Neural cell (in vitro differentiated cells): ENCODE results near the gene CDT1. TPM values are rescaled to one million over a fixed set of nuclear protein-coding genes. Genes with fewer than 3 reads are reported as not detected.

ENCODE experiments used
- H2AFZ ChIP-seq: fragments of 200-600, 300-800 bp; sonication (generic), shearing (Covaris generic); 2 replicates; pipeline ENCODE4 v1.6.0; 2014; ENCODE audit warnings: low read depth, mild to moderate bottlenecking, antibody characterized with exemption, low read length, moderate library complexity
- H3F3A ChIP-seq: fragments of 200-600 bp; shearing (Covaris generic); 2 replicates; pipeline ENCODE4 v1.6.1; 2016; ENCODE audit warnings: mild to moderate bottlenecking, moderate library complexity, mixed read lengths, antibody characterized with exemption, low read length; ENCODE audit not compliant: insufficient read depth, poor library complexity, severe bottlenecking
- H3K27ac ChIP-seq: fragments of 200-600, 300-800 bp; sonication (generic), shearing (Covaris generic); 2 replicates; pipeline ENCODE4 v1.5.1; 2014; ENCODE audit warnings: mild to moderate bottlenecking, low read length, moderate library complexity
- H3K27me3 ChIP-seq: fragments of 300-800, 200-600 bp; sonication (generic), shearing (Covaris generic); 2 replicates; pipeline ENCODE4 v1.6.0; 2014; ENCODE audit warnings: mild to moderate bottlenecking, low read depth, low read length, moderate library complexity; ENCODE audit not compliant: insufficient read depth
- H3K36me3 ChIP-seq: fragments of 300-800, 200-600 bp; sonication (generic), shearing (Covaris generic); 2 replicates; pipeline ENCODE4 v1.5.1; 2014; ENCODE audit warnings: mild to moderate bottlenecking, antibody characterized with exemption, low read length, moderate library complexity; ENCODE audit not compliant: insufficient read depth
- H3K4me2 ChIP-seq: fragments of 300-800, 200-600 bp; sonication (generic), shearing (Covaris generic); 2 replicates; pipeline ENCODE4 v1.6.0; 2014; ENCODE audit warnings: mild to moderate bottlenecking, low read length
- H3K4me3 ChIP-seq: fragments of 300-800, 200-600 bp; sonication (generic), shearing (Covaris generic); 2 replicates; pipeline ENCODE4 v1.5.1; 2014; ENCODE audit warnings: mild to moderate bottlenecking, low read length, moderate library complexity
- H3K79me2 ChIP-seq: fragments of 200-600 bp; shearing (Covaris generic); replicated peaks from 2 replicates; pipeline ENCODE4 v1.6.0; 2014; ENCODE audit warnings: mild to moderate bottlenecking, low read length, moderate library complexity; ENCODE audit not compliant: insufficient read depth
- H3K9ac ChIP-seq: fragments of 300-800, 200-600 bp; sonication (generic), shearing (Covaris generic); 2 replicates; pipeline ENCODE4 v1.6.1; 2016; ENCODE audit warnings: mild to moderate bottlenecking, low read length, mixed read lengths
- H3K9me2 ChIP-seq: fragments of 200-600 bp; shearing (Covaris generic); 2 replicates; pipeline ENCODE4 v1.6.1; 2016; ENCODE audit warnings: mild to moderate bottlenecking, low read length, mixed read lengths; ENCODE audit not compliant: insufficient read depth
- H3K9me3 ChIP-seq: fragments of 200-600, 300-800 bp; sonication (generic), shearing (Covaris generic); 2 replicates; pipeline ENCODE4 v1.6.1; 2016; ENCODE audit warnings: mild to moderate bottlenecking, mixed run types, low read length, moderate library complexity, mixed read lengths
- H4K20me1 ChIP-seq: fragments of 200-600 bp; shearing (Covaris generic); 2 replicates; pipeline ENCODE4 v1.6.1; 2016; ENCODE audit warnings: mild to moderate bottlenecking, mixed run types; ENCODE audit not compliant: insufficient read depth
- EP300 ChIP-seq: fragments of 450-650 bp; conservative IDR thresholded peaks from 2 replicates; pipeline ENCODE4 v1.6.1; 2014; ENCODE audit warnings: antibody characterized with exemption, mild to moderate bottlenecking, moderate library complexity; ENCODE audit not compliant: poor library complexity, severe bottlenecking
- EZH2 ChIP-seq: fragments of 200-600, 300-800 bp; shearing (Covaris generic), sonication (generic); IDR thresholded peaks from 2 replicates; pipeline ENCODE4 v1.6.1; 2014; ENCODE audit warnings: antibody characterized with exemption, low read length, borderline replicate concordance, mild to moderate bottlenecking; ENCODE audit not compliant: insufficient read depth, poor library complexity, severe bottlenecking
- MXI1 ChIP-seq: fragments of 450-650 bp; conservative IDR thresholded peaks from 2 replicates; pipeline ENCODE4 v1.6.1; 2014; ENCODE audit warnings: antibody characterized with exemption, mild to moderate bottlenecking; ENCODE audit not compliant: poor library complexity, severe bottlenecking
- POLR2AphosphoS5 ChIP-seq: IDR thresholded peaks from 2 replicates; pipeline ENCODE4 v1.6.1; 2012
- RAD21 ChIP-seq: fragments of 450-650 bp; conservative IDR thresholded peaks from 2 replicates; pipeline ENCODE4 v1.6.1; 2014; ENCODE audit warnings: antibody characterized with exemption, mild to moderate bottlenecking, moderate library complexity
- REST ChIP-seq: IDR thresholded peaks from 2 replicates; pipeline ENCODE4 v1.6.1; 2012; ENCODE audit warnings: borderline replicate concordance
- SMC3 ChIP-seq: fragments of 450-650 bp; conservative IDR thresholded peaks from 2 replicates; pipeline ENCODE4 v1.6.1; 2014; ENCODE audit warnings: antibody characterized with exemption, mild to moderate bottlenecking, moderate library complexity; ENCODE audit not compliant: poor library complexity
- TAF1 ChIP-seq: IDR thresholded peaks from 2 replicates; pipeline ENCODE4 v1.6.1; 2012; ENCODE audit warnings: low read depth
- polyA plus RNA-seq: library from polyadenylated mRNA; depleted of rRNA; stranded (reverse); fragments of >200 nt; gene quantifications from 2 replicates; pipeline ENCODE4 v1.2.3, GENCODE V29; 2014
- TF ChIP-seq, protein P1 (sequence below): fragments of 450-650 bp; IDR thresholded peaks from 2 replicates; pipeline ENCODE4 v1.5.1; 2014; ENCODE audit warnings: antibody characterized with exemption, mild to moderate bottlenecking, moderate library complexity; ENCODE audit not compliant: poor library complexity, severe bottlenecking

The CDT1 gene
- polyA plus RNA-seq, 1 donor from 2014 or later: 1.0 TPM

DNA sequence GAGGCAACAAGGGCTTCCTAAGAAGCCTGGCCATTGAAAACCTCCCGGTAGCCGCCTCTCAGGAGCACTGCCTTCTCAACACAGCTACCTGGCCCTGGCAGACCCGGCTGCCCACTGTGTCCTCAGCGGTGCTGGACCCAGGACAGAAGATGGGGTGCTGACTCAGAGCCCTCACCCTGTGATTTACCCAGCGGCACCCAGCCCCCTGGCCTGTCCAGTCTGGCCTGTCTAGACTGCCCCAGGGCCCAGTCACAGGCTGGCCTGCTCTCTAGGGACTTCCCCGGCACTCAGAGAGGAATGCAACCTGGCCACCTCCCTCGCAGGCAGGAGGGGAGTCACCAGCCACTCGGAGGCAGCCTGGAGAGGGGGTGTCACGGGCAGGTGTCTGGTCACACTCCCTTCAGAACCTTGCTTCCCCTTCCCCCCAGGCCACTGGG, 38.7 kb upstream of the CDT1 start:
- no peaks in the 10 kb centered on the region for H3K9me3 ChIP-seq
- no peak overlapping the region for H3K9ac ChIP-seq
- H3F3A ChIP-seq: no peaks in the 10 kb centered on the region
- H3K9me2 ChIP-seq: no peaks in the 10 kb centered on the region
- H3K79me2 ChIP-seq: no peaks in the 10 kb centered on the region
- H3K36me3 ChIP-seq: no peaks in the 10 kb centered on the region
- H3K4me3 ChIP-seq: no peak overlapping the region
- H3K27me3 ChIP-seq: no peaks in the 10 kb centered on the region
- H3K4me2 ChIP-seq: no peak overlapping the region
- no peak overlapping the region for H2AFZ ChIP-seq
- no peaks in the 10 kb centered on the region for H4K20me1 ChIP-seq
- H3K27ac ChIP-seq: no peak overlapping the region
- TF ChIP-seq SMC3: no peak
- TF ChIP-seq EP300: no peak
- no peak for TF ChIP-seq POLR2AphosphoS5
- TF ChIP-seq RAD21: no peak
- no peak for TF ChIP-seq MXI1
- TF ChIP-seq REST: no peak
- TF ChIP-seq, protein P1, sequence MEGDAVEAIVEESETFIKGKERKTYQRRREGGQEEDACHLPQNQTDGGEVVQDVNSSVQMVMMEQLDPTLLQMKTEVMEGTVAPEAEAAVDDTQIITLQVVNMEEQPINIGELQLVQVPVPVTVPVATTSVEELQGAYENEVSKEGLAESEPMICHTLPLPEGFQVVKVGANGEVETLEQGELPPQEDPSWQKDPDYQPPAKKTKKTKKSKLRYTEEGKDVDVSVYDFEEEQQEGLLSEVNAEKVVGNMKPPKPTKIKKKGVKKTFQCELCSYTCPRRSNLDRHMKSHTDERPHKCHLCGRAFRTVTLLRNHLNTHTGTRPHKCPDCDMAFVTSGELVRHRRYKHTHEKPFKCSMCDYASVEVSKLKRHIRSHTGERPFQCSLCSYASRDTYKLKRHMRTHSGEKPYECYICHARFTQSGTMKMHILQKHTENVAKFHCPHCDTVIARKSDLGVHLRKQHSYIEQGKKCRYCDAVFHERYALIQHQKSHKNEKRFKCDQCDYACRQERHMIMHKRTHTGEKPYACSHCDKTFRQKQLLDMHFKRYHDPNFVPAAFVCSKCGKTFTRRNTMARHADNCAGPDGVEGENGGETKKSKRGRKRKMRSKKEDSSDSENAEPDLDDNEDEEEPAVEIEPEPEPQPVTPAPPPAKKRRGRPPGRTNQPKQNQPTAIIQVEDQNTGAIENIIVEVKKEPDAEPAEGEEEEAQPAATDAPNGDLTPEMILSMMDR: no peak
- no peak for TF ChIP-seq EZH2
- TF ChIP-seq TAF1: no peak

DNA sequence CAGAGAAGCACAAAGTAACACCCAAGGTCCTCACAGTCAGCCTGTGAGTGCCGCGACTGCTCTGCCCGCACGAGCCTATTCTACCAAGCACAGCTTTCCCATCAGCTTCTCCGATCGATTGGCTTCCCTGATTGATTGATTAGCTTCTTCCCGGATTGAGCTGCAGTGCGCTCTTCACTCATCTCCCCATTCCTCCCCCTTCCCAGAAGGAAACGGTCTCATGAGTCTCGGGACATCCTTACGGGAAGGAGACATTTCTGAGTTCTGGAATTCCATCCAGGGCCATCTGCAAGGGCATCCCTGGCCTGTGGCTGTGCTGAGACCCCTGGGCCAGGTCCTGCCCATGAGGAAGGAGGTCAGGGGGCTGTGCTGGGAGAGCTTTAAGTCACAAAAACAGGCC, 36.6 kb upstream of the CDT1 start:
- Histone ChIP-seq H3K4me2 (no peak overlapping the region), H3K9ac (no peak overlapping the region), H3K79me2 (no peaks in the 10 kb centered on the region), H4K20me1 (no peaks in the 10 kb centered on the region), H3K4me3 (no peak overlapping the region), H2AFZ (no peak overlapping the region), H3F3A (no peaks in the 10 kb centered on the region), H3K9me2 (no peaks in the 10 kb centered on the region), H3K27me3 (no peaks in the 10 kb centered on the region), H3K9me3 (no peaks in the 10 kb centered on the region), H3K36me3 (no peaks in the 10 kb centered on the region), H3K27ac (no peak overlapping the region)
- TF ChIP-seq TAF1 (no peak), EZH2 (no peak), MXI1 (no peak), POLR2AphosphoS5 (no peak), RAD21 (no peak)

- H3K9me3 ChIP-seq: no peaks in the 10 kb centered on the region
- H2AFZ ChIP-seq: no peak overlapping the region
- H3K4me2 ChIP-seq: no peak overlapping the region
- no peak overlapping the region for H3K4me3 ChIP-seq
- H3K9me2 ChIP-seq: no peaks in the 10 kb centered on the region
- no peaks in the 10 kb centered on the region for H3F3A ChIP-seq
- H3K79me2 ChIP-seq: no peaks in the 10 kb centered on the region
- H3K27ac ChIP-seq: no peak overlapping the region
- H3K27me3 ChIP-seq: no peaks in the 10 kb centered on the region
- no peak overlapping the region for H3K9ac ChIP-seq
- TF ChIP-seq TAF1 (no peak), EZH2 (no peak), REST (no peak), SMC3 (no peak), POLR2AphosphoS5 (no peak), RAD21 (no peak), MXI1 (no peak), EP300 (no peak)
- TF ChIP-seq, protein P1: no peak
- H3K36me3 ChIP-seq: no peaks in the 10 kb centered on the region
- no peaks in the 10 kb centered on the region for H4K20me1 ChIP-seq
Measured at GRCh38 chr16:88767546-88768070, 36.0 kb upstream of the CDT1 start.
